Epithelial cell of proximal tubule (primary cell): ENCODE results near the gene ALG1. TPM values are rescaled to one million over a fixed set of nuclear protein-coding genes. Genes with fewer than 3 reads are reported as not detected.
A peak's percentile ranks its signal among the peaks of the same experiment; 100 is the strongest.

Experiments
- DNase-seq: peaks from one replicate; pipeline ENCODE4 v3.0.0-alpha.2; 2011; ENCODE audit warnings: low read depth
- H3K4me3 ChIP-seq: 2 replicates; pipeline ENCODE4 v1.5.1; 2011; ENCODE audit warnings: low read depth, mild to moderate bottlenecking, low read length
- total RNA-seq: library from RNA; depleted of rRNA; stranded (reverse); fragments of >200 nt; gene quantifications from 2 replicates; pipeline ENCODE4 v1.2.3, GENCODE V29; 2015
- TF ChIP-seq, protein P1 (sequence below): conservative IDR thresholded peaks from 2 replicates; pipeline ENCODE4 v1.5.1; 2012; ENCODE audit warnings: low read depth, mild to moderate bottlenecking, low read length

ALG1 gene
- total RNA-seq, 1 donor from 2014 or later = 21.9 TPM

DNA sequence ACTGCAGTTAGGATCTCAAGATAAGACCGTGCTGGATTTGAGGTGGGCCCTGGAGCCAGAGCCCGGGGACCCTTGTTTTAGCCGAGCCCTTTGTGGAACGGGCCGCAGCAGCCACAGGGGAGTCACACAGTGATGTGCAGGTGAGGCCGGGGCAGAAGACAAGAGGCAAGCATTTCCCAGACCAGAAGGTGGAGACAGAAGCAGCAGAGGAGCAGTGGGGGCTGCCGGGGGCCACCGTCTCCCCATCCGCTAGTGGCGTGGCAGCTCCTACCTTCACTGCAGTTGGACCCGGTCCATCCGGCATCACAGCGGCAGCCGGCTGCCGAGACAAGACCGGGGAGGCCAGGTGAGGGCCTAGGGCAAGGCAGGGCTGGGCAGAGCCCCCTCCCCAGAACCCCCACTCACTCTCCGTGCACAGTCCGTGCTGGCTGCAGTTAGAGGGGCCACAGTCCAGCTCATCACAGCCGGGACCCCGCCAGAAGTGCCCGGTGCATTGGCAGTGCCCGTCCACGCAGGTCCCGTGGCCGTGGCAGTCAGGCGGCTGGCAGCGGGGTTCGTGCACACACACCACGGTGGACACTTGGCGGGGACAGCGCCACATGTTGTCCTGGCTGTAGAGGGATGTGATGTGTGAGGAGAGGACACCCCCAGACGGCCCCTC, 43.9 kb upstream of the ALG1 start:
- TF ChIP-seq, protein P1, sequence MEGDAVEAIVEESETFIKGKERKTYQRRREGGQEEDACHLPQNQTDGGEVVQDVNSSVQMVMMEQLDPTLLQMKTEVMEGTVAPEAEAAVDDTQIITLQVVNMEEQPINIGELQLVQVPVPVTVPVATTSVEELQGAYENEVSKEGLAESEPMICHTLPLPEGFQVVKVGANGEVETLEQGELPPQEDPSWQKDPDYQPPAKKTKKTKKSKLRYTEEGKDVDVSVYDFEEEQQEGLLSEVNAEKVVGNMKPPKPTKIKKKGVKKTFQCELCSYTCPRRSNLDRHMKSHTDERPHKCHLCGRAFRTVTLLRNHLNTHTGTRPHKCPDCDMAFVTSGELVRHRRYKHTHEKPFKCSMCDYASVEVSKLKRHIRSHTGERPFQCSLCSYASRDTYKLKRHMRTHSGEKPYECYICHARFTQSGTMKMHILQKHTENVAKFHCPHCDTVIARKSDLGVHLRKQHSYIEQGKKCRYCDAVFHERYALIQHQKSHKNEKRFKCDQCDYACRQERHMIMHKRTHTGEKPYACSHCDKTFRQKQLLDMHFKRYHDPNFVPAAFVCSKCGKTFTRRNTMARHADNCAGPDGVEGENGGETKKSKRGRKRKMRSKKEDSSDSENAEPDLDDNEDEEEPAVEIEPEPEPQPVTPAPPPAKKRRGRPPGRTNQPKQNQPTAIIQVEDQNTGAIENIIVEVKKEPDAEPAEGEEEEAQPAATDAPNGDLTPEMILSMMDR = no peak
- H3K4me3 ChIP-seq = no peak overlapping the region
- no peak for DNase-seq

DNA sequence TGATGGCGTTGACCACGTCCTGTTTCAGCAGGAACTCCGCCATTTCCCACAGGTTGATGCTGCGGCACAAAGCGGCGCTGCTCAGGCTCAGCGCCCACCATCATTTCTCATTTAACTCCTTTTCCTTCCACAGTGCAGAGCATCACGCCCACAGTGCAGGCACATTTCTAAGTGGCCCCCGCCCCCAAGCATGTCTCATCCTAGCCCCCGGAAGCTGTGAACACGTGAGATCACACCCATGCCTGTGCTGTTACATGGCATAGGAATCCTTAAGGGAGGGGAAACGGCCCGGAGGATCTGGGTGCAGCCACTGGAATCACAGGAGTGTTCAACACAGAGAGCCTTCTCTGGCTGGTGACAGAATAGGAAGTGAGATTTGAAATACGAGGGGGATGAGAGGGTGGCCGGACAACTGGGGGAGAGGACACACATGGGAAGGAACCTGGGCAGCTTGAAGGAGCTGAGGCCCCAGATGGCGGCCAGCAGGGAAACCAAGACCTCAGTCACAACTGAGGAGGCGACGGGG, 42.6 kb upstream of the ALG1 start:
- TF ChIP-seq, protein P1 = no peak
- H3K4me3 ChIP-seq = no peak overlapping the region
- no peak for DNase-seq

DNA sequence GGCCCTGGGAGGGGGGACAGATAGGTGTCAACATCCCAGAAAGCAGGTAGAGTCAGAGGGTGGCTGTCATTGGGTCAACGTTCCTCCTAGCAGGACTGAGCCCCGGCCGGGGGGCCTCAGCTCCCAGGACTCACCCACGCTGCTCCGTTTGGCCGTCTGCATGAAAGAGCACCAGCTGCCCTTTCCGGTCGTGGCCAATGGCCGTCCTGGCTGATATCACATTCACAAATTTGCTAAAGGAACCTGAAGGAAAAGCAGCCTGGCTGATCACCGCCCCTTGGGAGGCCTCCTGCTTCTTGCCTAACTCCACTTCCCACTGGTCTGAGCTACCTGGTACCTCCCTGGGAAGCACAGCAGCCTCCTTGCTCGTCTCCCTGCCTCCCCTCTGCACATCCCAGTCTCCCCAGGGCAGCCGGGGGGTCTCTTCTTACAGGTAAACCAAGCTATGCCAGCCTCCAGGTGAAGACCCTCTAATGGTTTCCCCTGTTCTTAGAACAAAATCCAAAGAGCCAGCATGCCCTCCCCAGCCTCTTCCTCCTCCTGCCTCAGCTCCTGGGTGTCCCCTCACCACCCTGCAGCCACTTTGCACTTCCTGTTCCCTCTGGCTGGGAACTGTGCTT, 41.3 kb upstream of the ALG1 start:
- DNase-seq = no peak
- H3K4me3 ChIP-seq = no peak overlapping the region
- TF ChIP-seq, protein P1 = no peak

DNA sequence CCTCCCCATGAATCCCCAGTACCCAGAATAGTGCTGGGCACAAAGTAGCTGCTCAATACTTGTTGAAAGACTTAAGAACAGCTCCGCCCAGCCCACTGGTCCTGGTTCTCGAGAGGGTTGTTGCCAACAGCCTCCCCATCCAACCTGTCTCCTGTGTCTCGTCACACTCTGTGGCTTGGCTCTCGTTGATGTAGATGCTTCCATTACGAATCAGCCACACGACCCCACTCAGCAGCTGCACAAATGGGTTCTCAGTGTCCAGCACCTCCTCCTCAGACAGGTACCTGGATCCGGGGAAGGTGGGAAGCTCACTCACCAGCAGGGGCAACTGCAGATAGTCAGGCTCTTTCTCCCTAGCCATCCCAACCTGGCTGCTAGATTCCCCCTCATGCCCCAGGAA, 40.0 kb upstream of the ALG1 start:
- TF ChIP-seq, protein P1 = no peak
- H3K4me3 ChIP-seq = no peak overlapping the region
- DNase-seq = no peak

DNA sequence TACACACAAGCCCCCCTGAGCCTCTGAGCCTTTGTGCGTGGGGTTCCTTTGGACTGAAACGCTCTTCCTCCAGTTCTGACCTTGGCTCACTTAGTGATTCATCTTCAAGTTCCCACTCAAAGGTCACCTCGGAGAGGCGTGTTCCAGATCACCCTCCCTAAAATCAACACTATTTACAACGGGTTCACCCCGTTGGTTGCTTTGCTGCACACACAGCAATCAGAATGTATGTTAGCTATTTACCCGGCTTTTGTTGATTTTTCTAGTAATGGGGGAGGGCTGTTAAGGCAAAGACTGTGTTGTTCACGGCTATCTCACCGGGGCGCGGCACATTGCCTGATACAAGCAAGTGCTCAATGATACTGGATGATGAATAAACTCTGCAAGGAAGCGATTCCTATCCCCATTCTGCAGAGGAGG, 38.9 kb upstream of the ALG1 start:
- DNase-seq = no peak
- H3K4me3 ChIP-seq = peak overlapping the region; percentile 78
- TF ChIP-seq, protein P1 = no peak

DNA sequence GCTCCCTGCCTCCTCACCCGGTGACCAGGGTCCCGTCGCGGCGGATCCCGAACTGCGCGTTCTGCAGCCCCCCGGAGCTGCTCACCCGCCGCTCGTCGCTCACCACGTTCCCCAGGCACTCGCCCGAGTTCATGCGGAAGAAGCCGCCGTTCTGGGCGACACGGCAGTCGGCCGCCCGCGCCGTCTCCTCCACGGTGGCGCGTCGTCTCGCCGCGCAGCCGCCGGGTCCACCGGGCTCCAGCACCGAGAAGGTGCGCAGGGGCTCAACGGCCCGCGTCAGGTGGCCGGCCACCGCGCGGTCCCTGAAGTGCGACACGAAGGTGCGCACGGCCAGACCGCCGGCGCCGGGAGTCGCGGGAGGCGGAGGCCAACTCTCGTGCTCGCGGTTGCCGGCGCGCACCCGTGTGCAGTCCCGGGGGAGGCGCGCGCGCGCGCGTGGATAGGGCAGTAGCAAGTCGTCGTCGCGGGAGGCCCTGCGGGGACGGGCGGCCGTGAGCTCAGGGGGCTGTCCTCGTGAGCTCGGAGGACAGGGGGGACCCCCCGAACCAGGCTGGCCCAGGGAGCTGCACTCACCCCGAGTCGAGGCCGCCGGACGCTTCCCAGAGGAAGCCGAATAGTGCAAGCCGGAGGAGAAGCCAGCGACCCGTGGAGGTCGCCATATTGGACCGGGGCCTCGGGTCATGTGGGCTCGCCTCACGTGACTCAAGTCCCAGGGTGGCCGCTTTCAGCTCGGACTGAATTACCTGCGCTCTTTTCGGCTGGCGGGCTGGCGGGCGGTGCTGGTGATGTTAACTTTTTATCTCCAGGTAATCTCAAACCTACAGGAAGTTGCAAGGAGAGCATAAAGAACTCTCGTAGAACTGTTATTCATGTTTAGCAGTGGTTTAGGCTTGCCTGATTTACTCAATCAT, 38.1 kb upstream of the ALG1 start, which contains the start of gene NAGPA:
Gene NAGPA, minus strand, starts transcription at position 680 of the 911 bp plus-strand sequence. Its CDS starts 21 bp downstream, at position 659.
- H3K4me3 ChIP-seq = peak within 1 kb of the TSS; percentile 78
- TF ChIP-seq, protein P1 = no peak
- no peak for DNase-seq
